Erythroblast (primary cell): ENCODE results near the gene BCL2.

ENCODE experiments used
- GATA1 ChIP-seq: IDR thresholded peaks from 2 replicates; pipeline ENCODE4 v1.6.1; 2011; ENCODE audit warnings: low read depth, mild to moderate bottlenecking, control low read depth, low read length, moderate library complexity
- POLR2A ChIP-seq: IDR thresholded peaks from 2 replicates; pipeline ENCODE4 v1.6.1; 2011; ENCODE audit warnings: mild to moderate bottlenecking, low read length

- no peak for TF ChIP-seq POLR2A
- TF ChIP-seq GATA1 = no peak
These were observed 21.7 kb downstream of the BCL2 start for GRCh38 chr18:63297687-63298399.
